ENCODE results near the gene CNKSR2. TPM values are rescaled to one million over a fixed set of nuclear protein-coding genes. Genes with fewer than 3 reads are reported as not detected.

CNKSR2 gene
- total RNA-seq, 2 donors from 2014 or later, result 0.15 to 0.95 TPM

- DNase-seq, result no peak
- intact Hi-C loops (cut with DNase I, micrococcal nuclease), result no loop called here
- no peak for ATAC-seq
These were observed 200.6 kb downstream of the CNKSR2 start for GRCh38 chrX:21574793-21575192.

- ATAC-seq (no peak), DNase-seq (no peak)
- intact Hi-C loops (cut with DNase I, micrococcal nuclease), result no loop called here
These were observed 207.3 kb downstream of the CNKSR2 start for GRCh38 chrX:21581479-21581878.

GRCh38 chrX:21586001-21586400 is 211.8 kb downstream of the CNKSR2 start:
- no peak for DNase-seq
- ATAC-seq, result no peak
- intact Hi-C loops (cut with DNase I, micrococcal nuclease), result no loop called here

GRCh38 chrX:21590012-21590776 is 216.0 kb downstream of the CNKSR2 start:
- no peak for DNase-seq
- no peak for ATAC-seq
- intact Hi-C loops (cut with DNase I, micrococcal nuclease), result no loop called here

- ATAC-seq (no peak), DNase-seq (no peak)
- intact Hi-C loops (cut with DNase I, micrococcal nuclease), result no loop called here
These were observed 231.8 kb downstream of the CNKSR2 start for GRCh38 chrX:21606002-21606401.

- intact Hi-C loops (cut with DNase I, micrococcal nuclease), result no loop called here
- no peak for ATAC-seq
- DNase-seq, result no peak
These were observed 235.9 kb downstream of the CNKSR2 start for GRCh38 chrX:21610168-21610567.

GRCh38 chrX:21612154-21612553 is 237.9 kb downstream of the CNKSR2 start:
- no peak for DNase-seq

GRCh38 chrX:21616386-21616785 is 242.2 kb downstream of the CNKSR2 start:
- intact Hi-C loops (cut with DNase I, micrococcal nuclease), result no loop called here
- ATAC-seq, result no peak
- DNase-seq, result no peak

More at GRCh38 chrX:21612154-21612553, 237.9 kb downstream of the CNKSR2 start:
- no peak for ATAC-seq
- intact Hi-C loops (cut with DNase I, micrococcal nuclease), result no loop called here

GRCh38 chrX:21620234-21620633 is 246.0 kb downstream of the CNKSR2 start:
- intact Hi-C loops (cut with DNase I, micrococcal nuclease), result no loop called here
- DNase-seq (no peak), ATAC-seq (no peak)

- intact Hi-C loops (cut with DNase I, micrococcal nuclease), result no loop called here
- DNase-seq (no peak), ATAC-seq (no peak)
These were observed 249.7 kb downstream of the CNKSR2 start for GRCh38 chrX:21623778-21624501.

- ATAC-seq, result no peak
- intact Hi-C loops (cut with DNase I, micrococcal nuclease), result no loop called here
- no peak for DNase-seq
These were observed 257.8 kb downstream of the CNKSR2 start for GRCh38 chrX:21632027-21632426.

GRCh38 chrX:21638311-21638710 is 264.1 kb downstream of the CNKSR2 start:
- intact Hi-C loops (cut with DNase I, micrococcal nuclease), result no loop called here
- no peak for ATAC-seq
- no peak for DNase-seq

GRCh38 chrX:21639775-21640174 is 265.6 kb downstream of the CNKSR2 start:
- intact Hi-C loops (cut with DNase I, micrococcal nuclease), result no loop called here
- DNase-seq, result no peak
- ATAC-seq, result no peak

- intact Hi-C loops (cut with DNase I, micrococcal nuclease), result no loop called here
- DNase-seq, result no peak
- ATAC-seq, result no peak
These were observed 271.2 kb downstream of the CNKSR2 start for GRCh38 chrX:21645431-21645830.

GRCh38 chrX:21645886-21646285 is 271.7 kb downstream of the CNKSR2 start:
- intact Hi-C loops (cut with DNase I, micrococcal nuclease), result no loop called here
- DNase-seq (no peak), ATAC-seq (no peak)

- ATAC-seq, result no peak
- no peak for DNase-seq
- intact Hi-C loops (cut with DNase I, micrococcal nuclease), result no loop called here
These were observed 281.8 kb downstream of the CNKSR2 start for GRCh38 chrX:21655901-21656586.

- intact Hi-C loops (cut with DNase I, micrococcal nuclease), result no loop called here
- ATAC-seq, result no peak
- DNase-seq, result no peak
These were observed 282.5 kb downstream of the CNKSR2 start for GRCh38 chrX:21656587-21657317.

GRCh38 chrX:21657318-21658151 is 283.3 kb downstream of the CNKSR2 start:
- intact Hi-C loops (cut with DNase I, micrococcal nuclease), result no loop called here
- DNase-seq, result no peak

More at GRCh38 chrX:21657318-21658151, 283.3 kb downstream of the CNKSR2 start:
- ATAC-seq, result no peak
